SIG-M5 treated with dmso at 0.1 percent for 504 hours (cell line): ENCODE data around the gene TP53BP2.

Source experiments
- DNase-seq: peaks from one replicate; lab custom pipeline; 2025; ENCODE audit not compliant: unreplicated experiment; lab: John Stamatoyannopoulos, UW

The TP53BP2 gene

GRCh38 chr1:223802602-223803001, 43.1 kb downstream of the TP53BP2 start:
- no peak for DNase-seq

GRCh38 chr1:223802032-223802431, 43.7 kb downstream of the TP53BP2 start:
- DNase-seq = no peak

DNA sequence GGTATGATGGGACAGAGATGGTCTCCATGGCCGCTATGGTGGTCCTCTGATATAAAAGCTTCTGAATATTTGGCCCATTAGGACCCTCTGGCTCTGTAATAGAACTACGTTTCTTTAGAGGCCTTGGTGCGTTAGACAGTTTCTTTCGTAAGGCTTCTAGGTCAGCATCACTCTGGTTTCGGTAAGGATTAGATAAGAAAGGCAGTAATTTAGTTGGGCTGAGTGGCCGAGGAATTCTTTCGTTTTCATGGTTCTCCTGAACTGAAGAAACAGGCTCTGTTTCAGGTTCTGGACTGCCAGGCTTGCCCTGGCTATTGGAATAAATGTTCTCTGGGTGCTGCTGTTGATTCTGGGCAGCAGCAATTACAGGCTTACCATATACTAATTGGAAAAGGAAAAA, 49.5 kb downstream of the TP53BP2 start:
- no peak for DNase-seq

DNA sequence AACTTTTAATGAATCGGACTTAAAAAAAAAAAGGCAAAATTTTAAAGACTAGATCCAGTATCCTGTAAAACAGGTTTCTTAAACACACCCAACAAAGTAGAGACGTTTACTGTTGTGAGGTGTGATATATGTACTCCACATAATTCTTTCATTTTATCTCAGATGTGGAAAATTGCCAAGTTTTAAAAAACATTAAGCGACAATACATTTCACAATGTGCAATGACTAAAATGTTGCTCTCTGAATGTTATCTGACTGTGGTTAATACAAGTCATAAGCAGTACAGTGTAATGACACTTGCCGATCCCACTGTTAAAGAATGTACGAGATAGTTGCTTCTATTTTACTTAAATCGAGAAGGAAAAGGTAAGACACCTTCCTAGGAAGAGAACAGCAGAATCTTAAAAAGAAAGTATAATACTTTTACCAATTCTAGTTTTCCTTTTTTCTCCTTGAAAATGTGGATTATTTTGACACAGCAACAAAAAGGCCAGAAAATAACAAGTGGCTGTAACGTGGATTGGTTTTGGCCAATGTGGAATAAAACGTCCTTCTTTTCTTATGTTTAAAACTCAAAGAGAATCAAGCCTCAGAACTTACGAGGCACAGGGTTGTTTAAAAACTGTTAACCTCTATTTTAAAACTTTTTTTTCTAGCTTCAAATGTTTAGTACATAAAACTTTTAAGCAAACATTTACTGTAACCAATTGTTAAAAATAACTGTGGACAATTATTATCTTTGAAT, 51.4 kb downstream of the TP53BP2 start:
- no peak for DNase-seq

DNA sequence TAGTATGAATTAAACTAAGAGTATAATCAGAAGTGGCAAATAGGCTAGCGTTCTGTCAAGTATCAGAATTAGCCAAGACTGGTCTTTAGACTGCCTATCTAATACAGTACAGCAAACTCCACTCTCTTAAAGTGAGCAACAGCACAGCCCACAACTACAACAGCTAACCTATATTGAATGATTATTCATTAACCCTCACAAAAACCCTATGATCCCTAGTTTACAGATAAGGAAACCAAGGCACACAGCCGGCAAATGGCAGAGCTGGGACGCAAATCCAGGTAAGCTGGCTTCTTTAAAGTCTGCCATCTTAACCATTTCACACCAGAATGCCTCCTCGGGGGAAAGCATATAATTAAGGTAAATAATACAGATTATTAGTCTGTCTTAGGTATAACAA, 52.0 kb downstream of the TP53BP2 start:
- DNase-seq = no peak

DNA sequence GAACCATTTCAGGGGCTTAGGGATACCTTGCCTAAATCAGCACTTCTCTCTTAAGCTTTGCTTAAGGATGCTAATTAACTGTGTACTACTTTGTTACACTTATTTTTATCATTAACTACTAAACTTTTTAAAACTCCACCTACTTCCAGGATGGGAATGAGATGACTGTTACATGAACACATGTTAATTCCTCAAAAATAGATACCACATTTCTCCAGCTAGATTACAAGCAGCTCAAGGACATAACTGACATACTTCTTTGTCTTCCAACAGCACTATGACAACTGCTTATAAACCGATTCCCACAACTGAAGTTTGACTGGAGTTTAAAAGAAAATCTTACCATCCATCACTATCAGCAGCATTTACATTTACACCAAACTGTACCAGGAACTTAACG, 53.7 kb downstream of the TP53BP2 start:
- DNase-seq = no peak

GRCh38 chr1:223788746-223789415, 56.9 kb downstream of the TP53BP2 start:
- DNase-seq = no peak

DNA sequence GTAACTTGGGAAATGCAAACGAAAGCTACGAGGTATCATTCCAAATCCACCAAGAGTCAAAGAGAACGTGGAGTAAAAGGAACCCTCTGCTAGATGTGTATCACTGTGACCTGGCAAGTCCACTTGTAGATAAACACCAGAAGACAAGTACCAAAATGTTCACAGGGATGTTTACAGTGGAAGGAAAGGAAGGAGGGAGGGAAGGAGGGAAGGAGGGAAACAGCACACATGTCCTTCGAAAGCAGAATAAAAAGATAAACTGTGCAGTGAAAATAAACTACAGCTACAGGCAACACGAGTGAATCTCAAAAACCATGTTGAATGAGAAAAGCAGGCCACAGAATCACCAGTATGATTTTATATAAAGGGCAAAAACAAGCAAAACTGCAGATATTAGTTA, 59.9 kb downstream of the TP53BP2 start:
- DNase-seq = no peak

- DNase-seq = no peak
Measured at GRCh38 chr1:223784541-223784940, 61.2 kb downstream of the TP53BP2 start.

DNA sequence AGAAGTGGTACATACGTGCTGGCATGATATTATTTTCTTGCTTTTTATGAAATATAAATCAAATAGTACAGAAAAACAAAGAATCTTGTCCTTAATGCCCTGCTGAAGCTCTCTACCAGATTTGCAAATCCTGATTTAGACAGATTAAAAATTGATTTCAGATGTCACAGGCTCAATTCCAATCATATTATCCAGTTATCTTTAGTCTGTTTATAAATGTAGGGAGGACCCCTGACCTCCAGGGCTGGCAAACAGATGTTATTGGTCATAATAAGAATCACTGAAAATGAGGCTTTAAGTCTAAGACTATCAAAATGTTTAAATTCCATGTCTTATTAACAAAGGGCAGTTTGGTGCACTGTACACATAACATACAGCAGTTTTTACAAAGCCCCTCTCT, 62.1 kb downstream of the TP53BP2 start:
- DNase-seq = no peak

DNA sequence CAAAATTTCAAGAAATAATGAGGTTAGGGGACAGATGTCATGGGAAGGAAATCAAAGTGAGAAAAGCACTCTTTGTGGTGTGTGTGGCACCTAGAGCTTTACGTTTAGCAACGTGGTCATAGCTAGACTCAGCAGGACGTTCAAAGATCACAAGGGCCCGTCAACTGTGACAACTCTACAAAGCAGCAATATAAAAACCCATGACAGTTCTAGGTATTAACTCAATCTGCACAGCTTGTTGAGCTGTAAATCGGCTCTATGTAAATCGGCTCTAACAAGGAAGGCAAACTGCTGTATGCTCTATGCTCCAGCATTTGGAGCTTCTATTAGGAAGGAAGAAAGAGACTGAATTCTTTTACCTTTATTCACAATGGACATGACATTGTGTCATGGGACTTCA, 64.8 kb downstream of the TP53BP2 start:
- no peak for DNase-seq

DNA sequence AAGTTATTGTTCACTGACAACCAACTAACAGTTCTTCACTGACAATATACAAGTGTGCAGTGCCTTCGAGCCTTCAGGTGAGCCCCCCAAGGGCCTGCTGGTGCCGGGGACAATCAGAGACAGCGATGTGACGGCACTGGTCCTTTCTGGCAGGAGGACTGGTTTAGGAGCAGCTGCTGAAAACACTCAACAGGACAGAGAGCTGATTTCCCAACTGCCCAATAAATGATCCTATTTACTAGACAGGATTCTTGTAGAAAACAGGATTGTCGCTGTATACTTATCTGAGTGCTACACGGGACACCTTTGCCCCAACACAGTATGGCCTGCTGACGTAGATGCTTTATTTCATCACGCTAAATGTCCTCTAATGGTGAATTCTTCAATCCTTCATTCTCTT, 65.4 kb downstream of the TP53BP2 start:
- DNase-seq = no peak

DNA sequence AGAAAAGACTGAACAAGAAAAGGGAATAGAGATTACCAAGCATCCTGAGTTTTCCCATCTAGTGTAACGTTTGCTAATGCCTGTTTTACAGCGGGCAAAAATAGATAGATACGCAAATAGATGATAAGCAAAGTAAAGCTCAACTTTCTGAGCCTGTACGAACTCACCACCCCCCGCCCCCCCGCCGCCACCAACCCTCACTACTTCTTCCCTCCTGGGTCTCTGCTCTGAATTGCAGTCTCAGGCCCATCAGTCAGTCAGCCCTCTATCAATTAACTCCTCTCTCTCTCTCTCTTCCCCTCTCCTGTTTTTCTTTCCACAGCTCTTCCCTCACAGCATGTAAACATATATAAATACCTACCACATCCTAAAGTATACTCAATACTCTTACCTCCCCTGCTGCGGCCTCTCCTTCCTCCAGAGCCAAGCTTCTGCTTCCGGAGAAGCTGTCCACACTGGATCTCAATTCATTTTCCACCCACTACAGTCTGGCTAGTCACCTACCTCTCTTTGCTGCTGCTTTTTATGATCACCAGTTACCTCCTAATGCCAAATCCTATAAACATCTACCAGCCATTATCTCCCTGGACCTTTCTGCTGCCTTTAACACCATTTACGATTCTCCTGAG, 68.8 kb downstream of the TP53BP2 start:
- no peak for DNase-seq

DNA sequence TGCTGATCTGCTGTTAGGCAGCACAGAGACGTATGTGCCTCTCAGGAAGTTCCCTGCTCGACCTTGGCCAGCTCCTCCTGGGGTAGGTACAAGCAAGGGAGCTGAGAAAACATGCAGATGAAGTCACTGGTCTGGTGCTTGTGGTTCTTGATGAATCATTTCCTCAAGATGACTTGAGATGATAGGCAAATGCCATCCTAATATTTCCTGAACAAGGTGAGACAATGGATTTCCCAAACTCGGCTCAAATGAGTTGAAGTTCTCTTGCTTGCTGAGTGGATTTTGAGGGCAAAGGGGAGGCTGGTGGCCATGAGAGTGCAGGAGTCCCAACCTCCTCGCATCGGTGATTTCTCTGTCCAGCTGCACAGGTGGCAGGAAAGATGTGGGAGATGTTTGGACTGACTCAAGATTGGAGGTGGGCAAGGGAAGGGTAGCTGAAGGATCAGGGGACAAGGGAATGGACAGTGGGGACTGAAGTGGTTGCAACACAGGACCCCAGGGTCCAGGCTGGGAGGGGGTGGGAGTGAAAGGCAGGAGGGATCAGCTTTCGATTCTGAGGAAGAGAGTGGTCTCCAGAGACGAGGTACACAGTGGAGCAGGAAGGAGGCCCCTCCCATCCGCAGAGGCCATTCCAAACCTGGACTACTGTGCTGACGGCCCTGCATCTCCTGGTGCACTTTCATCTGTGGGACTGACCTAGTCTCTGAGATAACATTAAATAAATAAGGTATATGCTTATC, 69.5 kb downstream of the TP53BP2 start:
- DNase-seq = no peak

GRCh38 chr1:223775711-223776074, 70.1 kb downstream of the TP53BP2 start:
- no peak for DNase-seq

DNA sequence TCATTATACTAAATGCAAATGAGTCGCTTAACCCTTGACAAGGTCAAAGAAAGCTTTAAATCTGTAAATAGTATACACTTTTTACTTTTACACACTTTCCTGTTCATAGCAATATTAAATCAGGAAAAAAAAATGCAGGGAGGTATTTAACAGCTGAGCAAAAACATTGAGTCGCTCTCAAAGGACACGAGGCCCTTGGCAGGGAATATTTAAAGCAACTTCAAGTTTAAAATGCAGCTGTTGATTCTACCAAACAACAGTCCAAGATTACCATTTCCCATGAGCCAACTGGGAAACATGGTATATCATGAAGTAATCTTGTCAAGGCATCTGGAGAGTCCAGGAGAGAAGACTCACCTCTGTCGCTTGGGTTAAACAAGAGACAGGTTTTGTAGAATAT, 70.7 kb downstream of the TP53BP2 start:
- DNase-seq = no peak

GRCh38 chr1:223774134-223774814, 71.5 kb downstream of the TP53BP2 start:
- no peak for DNase-seq

DNA sequence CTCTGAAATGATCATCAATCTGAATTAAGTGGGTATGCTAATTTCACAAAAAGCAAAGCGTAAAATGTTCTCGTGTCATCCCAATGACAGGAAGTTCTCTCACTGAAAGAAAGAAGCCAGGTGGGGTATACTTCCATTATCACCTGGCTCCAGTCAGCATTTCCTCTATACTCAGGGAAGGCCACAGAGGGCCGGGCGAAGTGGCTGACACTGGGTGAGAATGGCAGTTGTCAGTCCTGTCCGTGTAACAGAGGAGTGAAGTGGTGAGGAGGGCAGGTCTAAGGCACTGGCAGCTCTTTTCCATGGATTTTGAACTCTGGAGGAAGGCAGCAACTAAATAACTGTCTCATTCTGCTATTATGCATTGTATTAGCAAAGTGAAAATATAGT, 73.0 kb downstream of the TP53BP2 start:
- no peak for DNase-seq

GRCh38 chr1:223771814-223772770, 73.7 kb downstream of the TP53BP2 start:
- no peak for DNase-seq

GRCh38 chr1:223771469-223771813, 74.3 kb downstream of the TP53BP2 start:
- DNase-seq = no peak
